Gastrocnemius medialis (tissue), 4 donors: ENCODE results near the gene BPIFB6.

Experiments
- POLR2A ChIP-seq, 2 donors: fragments of 450-650 bp; IDR thresholded peaks; one replicate each; pipeline ENCODE4 v1.6.1; 2017; ENCODE audit warnings: antibody characterized with exemption in 2 of 2, mild to moderate bottlenecking in 2 of 2, moderate library complexity in 2 of 2
- TF ChIP-seq, protein P1 (sequence below), 5 experiments: fragments of 450-650 bp in 3 of 5; fragments of 200-600 bp in 2 of 5; sonication (generic) in 2 of 5; IDR thresholded peaks in 4 of 5; conservative IDR thresholded peaks in 1 of 5; 1 replicate in 4 of 5; 2 replicates in 1 of 5; pipeline ENCODE4 v1.5.1; 2016 to 2019; ENCODE audit warnings: antibody characterized with exemption in 5 of 5, mild to moderate bottlenecking in 3 of 5, moderate library complexity in 3 of 5

DNA sequence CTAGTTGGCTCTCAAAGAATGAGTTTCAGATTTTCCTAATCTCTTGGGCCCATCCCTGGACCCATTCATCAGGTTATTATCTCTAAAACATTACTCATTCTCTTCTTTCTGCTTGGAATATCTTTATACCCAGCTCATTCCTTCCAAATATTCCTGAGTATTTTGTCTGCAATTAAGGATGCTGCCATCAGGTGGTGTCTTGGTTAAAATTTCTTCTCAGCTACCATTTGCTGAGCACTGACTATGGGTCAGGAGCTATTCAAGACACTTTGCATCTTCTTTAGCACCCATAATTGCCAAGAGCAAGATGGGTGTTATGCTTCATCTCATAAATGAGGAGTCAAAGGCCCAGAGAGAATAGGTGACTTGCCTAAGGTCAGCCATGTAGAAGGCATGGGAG, 35.6 kb upstream of the BPIFB6 start:
- TF ChIP-seq, protein P1, sequence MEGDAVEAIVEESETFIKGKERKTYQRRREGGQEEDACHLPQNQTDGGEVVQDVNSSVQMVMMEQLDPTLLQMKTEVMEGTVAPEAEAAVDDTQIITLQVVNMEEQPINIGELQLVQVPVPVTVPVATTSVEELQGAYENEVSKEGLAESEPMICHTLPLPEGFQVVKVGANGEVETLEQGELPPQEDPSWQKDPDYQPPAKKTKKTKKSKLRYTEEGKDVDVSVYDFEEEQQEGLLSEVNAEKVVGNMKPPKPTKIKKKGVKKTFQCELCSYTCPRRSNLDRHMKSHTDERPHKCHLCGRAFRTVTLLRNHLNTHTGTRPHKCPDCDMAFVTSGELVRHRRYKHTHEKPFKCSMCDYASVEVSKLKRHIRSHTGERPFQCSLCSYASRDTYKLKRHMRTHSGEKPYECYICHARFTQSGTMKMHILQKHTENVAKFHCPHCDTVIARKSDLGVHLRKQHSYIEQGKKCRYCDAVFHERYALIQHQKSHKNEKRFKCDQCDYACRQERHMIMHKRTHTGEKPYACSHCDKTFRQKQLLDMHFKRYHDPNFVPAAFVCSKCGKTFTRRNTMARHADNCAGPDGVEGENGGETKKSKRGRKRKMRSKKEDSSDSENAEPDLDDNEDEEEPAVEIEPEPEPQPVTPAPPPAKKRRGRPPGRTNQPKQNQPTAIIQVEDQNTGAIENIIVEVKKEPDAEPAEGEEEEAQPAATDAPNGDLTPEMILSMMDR (IDR thresholded peaks at IDR 0.05 in 4 of 5, conservative IDR thresholded peaks at IDR 0.05 in 1 of 5) = no peak
- no peak for TF ChIP-seq POLR2A (IDR thresholded peaks at IDR 0.05)
